Tibial artery (tissue), 4 donors: ENCODE data around the gene TAF3.

ENCODE experiments used
- DNase-seq, 2 donors: peaks; one replicate each; pipeline ENCODE4 v3.0.0-alpha.2; 2019
- H3K27ac ChIP-seq, 2 donors: fragments of 200-600 bp; sonication (generic) in 1 of 2; 1 replicate in 1 of 2; 2 replicates in 1 of 2; pipeline ENCODE4 v1.5.1; 2018 to 2019; ENCODE audit warnings: mild to moderate bottlenecking in 1 of 2
- H3K27me3 ChIP-seq, 2 donors: fragments of 200-600 bp; sonication (generic) in 1 of 2; one replicate each; pipeline versions ENCODE4 v1.5.1 to v1.6.0; 2016 to 2019
- H3K36me3 ChIP-seq, 3 donors: fragments of 200-600 bp; sonication (generic) in 2 of 3; one replicate each; pipeline ENCODE4 v1.5.1; 2016 to 2019; ENCODE audit warnings: mild to moderate bottlenecking in 2 of 3
- H3K4me1 ChIP-seq, 4 donors: fragments of 200-600 bp; sonication (generic) in 2 of 4; 1 replicate in 3 of 4; 2 replicates in 1 of 4; pipeline ENCODE4 v1.5.1; 2016 to 2019
- H3K4me3 ChIP-seq, 2 donors: fragments of 200-600 bp; sonication (generic) in 1 of 2; 1 replicate in 1 of 2; 2 replicates in 1 of 2; pipeline ENCODE4 v1.5.1; 2018 to 2019; ENCODE audit warnings: mild to moderate bottlenecking in 2 of 2
- H3K9me3 ChIP-seq, 3 donors: fragments of 200-600 bp; sonication (generic) in 1 of 3; one replicate each; pipeline ENCODE4 v1.5.1; 2016 to 2019
- intact Hi-C: fragments of 100-400 bp; cut with DNase I; formaldehyde crosslinking; loops from one replicate; pipeline ENCODE4 v1.15.0; 2023; ENCODE audit warnings: low total_unique reads
- TF ChIP-seq, protein P1 (sequence below), 2 experiments: fragments of 200-600 bp in 1 of 2; fragments of 450-650 bp in 1 of 2; IDR thresholded peaks; one replicate each; pipeline ENCODE4 v1.5.1; 2017 to 2019; ENCODE audit warnings: antibody characterized with exemption in 2 of 2, mild to moderate bottlenecking in 1 of 2, moderate library complexity in 1 of 2

Gene TAF3

DNA sequence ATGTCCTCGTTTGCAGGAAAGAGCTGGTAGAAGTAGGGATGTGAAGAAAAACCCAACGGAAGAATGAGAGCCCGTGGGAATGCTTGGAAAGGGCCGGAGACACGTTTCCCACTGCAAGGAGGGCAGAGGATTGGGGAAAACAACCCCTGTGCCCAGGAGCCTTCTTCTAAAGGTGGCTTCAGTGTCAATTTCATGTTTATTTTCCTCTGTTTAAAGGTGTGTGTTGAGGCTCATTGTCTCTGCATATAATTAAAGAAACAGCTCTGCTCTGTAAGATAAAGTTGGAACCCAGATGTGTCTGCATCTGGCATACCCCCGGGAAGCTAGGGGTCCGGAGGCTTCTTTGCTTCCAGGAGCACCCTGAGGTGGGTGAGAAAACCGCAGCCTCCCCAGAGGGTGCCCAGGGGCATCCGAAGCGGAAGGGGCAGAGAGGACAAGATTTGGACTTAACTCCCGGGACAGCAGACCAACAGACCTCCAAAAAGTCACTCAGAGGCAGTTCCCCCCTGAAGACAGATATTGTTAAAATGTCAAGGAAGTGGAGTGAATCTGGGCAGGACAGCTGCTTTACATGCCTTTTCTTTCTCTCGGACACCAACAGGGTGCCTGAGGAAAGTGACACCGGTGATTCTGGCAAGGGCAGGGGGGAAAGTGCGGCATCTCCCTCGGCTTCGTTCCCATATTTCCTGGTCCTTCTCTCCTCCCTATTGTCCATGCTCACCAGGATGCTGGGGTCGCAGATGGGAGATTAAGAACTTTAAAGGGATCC lies 227.6 kb downstream of the TAF3 start:
- peaks cover 6 to 100% of the 10 kb centered on the region in 2 donors for H3K27me3 ChIP-seq
- H3K36me3 ChIP-seq: no peaks in the 10 kb centered on the region
- no peaks in the 10 kb centered on the region for H3K9me3 ChIP-seq
- TF ChIP-seq, protein P1, sequence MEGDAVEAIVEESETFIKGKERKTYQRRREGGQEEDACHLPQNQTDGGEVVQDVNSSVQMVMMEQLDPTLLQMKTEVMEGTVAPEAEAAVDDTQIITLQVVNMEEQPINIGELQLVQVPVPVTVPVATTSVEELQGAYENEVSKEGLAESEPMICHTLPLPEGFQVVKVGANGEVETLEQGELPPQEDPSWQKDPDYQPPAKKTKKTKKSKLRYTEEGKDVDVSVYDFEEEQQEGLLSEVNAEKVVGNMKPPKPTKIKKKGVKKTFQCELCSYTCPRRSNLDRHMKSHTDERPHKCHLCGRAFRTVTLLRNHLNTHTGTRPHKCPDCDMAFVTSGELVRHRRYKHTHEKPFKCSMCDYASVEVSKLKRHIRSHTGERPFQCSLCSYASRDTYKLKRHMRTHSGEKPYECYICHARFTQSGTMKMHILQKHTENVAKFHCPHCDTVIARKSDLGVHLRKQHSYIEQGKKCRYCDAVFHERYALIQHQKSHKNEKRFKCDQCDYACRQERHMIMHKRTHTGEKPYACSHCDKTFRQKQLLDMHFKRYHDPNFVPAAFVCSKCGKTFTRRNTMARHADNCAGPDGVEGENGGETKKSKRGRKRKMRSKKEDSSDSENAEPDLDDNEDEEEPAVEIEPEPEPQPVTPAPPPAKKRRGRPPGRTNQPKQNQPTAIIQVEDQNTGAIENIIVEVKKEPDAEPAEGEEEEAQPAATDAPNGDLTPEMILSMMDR (IDR thresholded peaks at IDR 0.05): no peak
- intact Hi-C loops: no loop called here
- no peak overlapping the region for H3K4me3 ChIP-seq
- H3K4me1 ChIP-seq: peaks cover 0 to 56% (median 37%) of the 10 kb centered on the region in 4 donors
- H3K27ac ChIP-seq: no peak overlapping the region
- no peak for DNase-seq

DNA sequence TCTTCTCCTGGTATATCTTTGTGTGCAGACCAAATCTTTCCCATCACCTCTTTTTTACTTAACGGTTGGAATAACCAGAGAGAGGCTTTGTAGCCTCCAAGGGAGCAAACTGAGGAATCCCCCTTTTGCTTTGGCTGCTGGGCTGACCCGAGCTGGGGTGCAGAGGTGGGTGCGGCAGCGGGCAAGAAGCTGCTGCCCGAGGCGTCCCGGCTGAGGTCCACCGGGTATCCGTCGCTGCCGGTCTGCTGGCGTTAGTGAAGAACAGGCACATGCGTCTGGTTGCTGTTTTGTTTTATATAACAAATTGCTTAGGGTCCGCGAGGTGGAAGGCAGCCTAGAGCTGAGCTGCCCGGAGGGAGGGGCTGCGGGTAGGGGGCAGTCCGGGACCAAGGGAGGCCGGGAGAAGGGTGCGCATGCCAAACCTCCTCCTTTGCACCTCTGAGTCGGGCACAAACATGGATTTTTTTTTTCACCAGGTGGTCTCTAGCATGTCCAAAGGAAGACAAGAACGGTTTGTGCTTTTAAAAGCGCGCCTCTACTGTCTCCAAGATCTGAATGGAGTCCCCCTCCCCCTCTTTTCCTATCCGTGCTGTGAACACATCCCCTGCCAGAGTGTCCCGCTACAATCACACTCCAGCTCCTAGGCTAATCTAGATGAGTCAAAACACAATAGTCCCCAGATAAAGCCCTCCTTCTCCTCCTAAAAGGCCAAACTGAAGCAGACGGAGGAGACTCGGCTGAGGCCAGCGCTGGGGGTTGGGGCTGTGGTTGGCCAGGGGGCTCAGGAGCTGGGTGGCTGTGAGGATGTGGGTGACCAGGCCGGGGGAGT lies 229.4 kb downstream of the TAF3 start:
- TF ChIP-seq, protein P1 (IDR thresholded peaks at IDR 0.05): no peak
- no peak overlapping the region for H3K27ac ChIP-seq
- peaks cover 9 to 100% of the 10 kb centered on the region in 2 donors for H3K27me3 ChIP-seq
- no peak for DNase-seq
- H3K9me3 ChIP-seq: no peaks in the 10 kb centered on the region
- peaks cover 0 to 73% (median 55%) of the 10 kb centered on the region in 4 donors for H3K4me1 ChIP-seq
- H3K4me3 ChIP-seq: no peak overlapping the region
- no peaks in the 10 kb centered on the region for H3K36me3 ChIP-seq
- intact Hi-C loops: no loop called here

DNA sequence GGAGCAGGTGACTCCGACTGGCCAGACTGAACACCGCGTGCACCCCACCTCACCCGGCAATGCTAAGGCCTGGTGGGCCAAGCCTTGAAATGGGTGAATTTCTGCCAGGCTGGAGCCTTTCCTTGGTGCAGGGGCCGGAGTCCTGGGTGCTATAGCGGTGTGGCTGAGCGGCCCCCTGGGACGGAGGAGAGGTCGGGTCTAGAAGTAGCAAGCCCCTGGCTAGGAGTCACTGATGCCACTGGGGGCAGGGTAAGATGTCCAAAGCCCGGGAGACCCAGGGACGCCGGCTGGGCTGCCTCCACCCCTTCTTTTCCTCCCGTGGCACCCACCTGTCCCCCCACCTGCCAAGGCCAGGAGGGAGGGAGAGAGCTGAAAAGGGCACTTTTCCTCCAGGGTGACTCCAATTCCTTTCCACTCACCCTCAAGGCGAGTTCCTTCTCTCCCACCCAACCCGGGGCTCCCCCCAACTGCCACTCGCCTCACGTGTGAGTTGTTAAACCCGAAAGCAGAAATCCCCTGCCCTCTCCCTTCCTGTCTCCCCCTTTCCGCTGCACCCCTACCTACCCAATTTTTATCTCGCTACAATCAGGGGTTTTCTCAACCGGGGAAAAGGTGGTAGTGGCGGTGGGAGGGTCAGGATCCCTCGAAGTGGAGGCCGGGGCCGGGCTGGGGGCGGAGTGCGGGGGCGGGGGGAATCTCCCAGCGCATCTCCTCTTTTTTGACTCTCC lies 230.1 kb downstream of the TAF3 start:
- H3K27ac ChIP-seq: no peak overlapping the region
- TF ChIP-seq, protein P1 (IDR thresholded peaks at IDR 0.05): no peak
- H3K9me3 ChIP-seq: no peaks in the 10 kb centered on the region
- no peak overlapping the region for H3K4me3 ChIP-seq
- H3K36me3 ChIP-seq: no peaks in the 10 kb centered on the region
- peaks cover 9 to 100% of the 10 kb centered on the region in 2 donors for H3K27me3 ChIP-seq
- intact Hi-C loops: no loop called here
- peaks cover 0 to 73% (median 57%) of the 10 kb centered on the region in 4 donors for H3K4me1 ChIP-seq
- DNase-seq: no peak

DNA sequence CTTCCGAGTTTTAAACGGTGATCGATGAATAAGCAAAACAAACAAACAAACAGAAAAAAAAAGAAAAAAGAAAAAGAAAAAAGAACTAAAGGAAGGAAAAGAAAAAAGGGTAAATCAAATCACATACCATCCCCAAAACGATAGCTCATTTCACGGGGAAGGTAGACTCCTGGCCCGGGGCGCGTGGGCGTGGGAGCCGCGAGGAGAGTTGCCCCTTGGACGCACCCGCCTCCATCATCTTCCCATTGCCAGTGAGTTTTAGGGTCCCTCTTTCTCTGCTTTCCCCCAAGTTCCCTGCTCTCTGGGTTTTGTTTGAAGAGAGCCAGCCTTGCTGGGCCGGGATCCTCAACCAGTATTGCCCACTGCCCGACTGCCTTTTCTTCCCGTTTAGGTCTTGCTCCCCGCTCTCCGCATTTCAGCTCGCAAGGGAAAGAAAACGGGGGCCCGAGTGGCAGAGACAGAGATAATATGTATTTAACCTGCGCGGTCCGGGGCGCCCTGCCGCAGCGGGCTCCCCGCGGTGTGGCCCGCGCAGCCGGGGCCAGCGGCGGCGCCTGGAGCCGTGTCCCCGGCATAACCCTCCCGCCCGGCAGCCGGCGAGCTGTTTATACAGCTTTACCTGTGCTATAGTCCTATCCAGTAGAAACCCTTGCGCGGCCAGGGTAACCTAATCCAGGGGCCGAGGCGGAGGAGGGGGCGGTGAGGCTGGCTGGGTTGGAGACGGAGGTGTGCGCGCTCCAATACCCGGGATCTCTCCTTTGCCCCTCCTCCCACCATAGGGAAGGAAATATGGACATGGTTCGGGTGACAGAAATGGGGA lies 230.9 kb downstream of the TAF3 start:
- H3K27ac ChIP-seq: no peak overlapping the region

More for the DNA sequence above, 230.9 kb downstream of the TAF3 start:
- intact Hi-C loops: no loop called here
- H3K27me3 ChIP-seq: peaks cover 9 to 100% of the 10 kb centered on the region in 2 donors
- H3K4me1 ChIP-seq: peaks cover 0 to 76% (median 63%) of the 10 kb centered on the region in 4 donors
- no peaks in the 10 kb centered on the region for H3K36me3 ChIP-seq
- TF ChIP-seq, protein P1 (IDR thresholded peaks at IDR 0.05): no peak
- H3K9me3 ChIP-seq: no peaks in the 10 kb centered on the region
- peak overlapping the region; percentile 28 to 43 for H3K4me3 ChIP-seq
- DNase-seq: peak in 1 of 2 donors; percentile 54
